Hematopoietic multipotent progenitor cell treated with erythropoietin and hydrocortisone succinate and interleukin-3 and kit ligand, for 4 days (in vitro differentiated cells): ENCODE results near the gene METTL22.

Experiments used
- DNase-seq: peaks from one replicate; pipeline ENCODE4 v3.0.0-alpha.2; 2015

METTL22 gene

GRCh38 chr16:8669481-8669880 is 48.0 kb downstream of the METTL22 start:
- no peak for DNase-seq

DNA sequence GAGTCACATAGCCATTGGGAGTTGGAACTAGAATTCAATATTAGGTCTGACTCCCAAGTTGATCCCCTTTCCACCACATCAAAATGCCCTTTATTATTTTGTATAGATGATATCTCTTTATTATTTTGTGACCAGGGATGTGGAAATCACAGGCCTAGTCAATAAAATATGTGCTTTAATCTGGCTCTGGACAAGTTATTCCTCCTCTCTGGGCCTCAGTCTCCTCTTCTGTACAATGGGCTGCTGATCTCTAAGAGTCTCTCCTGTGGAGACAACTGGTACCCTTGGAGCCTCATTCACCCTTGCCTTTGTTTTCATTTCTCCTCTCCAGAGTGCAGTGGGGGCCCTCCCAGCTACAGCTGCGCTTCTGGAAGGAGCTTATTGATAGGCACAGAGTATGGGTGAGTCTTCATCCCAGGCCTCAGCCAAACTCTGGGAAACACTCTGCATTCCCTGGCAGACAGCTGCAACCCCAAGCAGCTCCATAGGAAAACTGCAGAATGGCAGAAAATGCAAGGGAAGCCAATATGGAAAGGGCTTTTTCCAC is 48.6 kb downstream of the METTL22 start:
- DNase-seq, result no peak

GRCh38 chr16:8673611-8674412 is 52.3 kb downstream of the METTL22 start:
- no peak for DNase-seq

DNA sequence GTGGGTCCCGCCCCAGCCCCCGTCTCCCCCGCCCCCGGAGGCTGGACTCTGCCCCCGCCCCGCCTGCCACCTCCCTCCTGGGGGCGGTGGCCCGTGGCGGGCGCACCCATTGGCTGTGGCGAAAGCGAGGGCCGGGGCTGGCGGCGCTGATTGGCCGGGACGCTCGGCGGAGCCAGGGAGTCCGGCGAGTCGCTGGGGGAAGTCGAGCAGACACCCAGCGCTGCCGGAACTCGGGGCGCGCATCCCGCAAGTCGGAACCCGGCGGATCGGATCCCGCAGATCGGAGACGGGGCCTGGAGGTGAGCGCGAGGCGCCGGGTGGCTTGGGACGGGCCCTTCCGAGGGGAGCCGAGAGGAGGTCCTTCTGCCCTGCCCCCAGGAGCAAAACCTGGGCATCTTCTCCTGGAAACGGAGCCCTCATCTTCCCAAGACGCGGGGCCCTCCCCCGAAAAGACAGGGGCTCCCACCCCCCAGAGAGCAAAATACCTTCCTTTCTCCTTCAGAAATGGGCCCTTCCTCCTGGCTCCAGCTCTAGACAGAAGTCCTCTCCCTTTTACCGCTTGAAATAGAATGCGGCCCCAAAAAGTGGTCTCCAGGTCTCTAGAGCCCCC is 53.0 kb downstream of the METTL22 start, which contains the start of gene ABAT:
Gene ABAT (plus strand): TSS at position 205 of the 610 bp plus-strand sequence. CDS start 61,123 bp downstream, outside the sequence.
- peak; percentile 95 for DNase-seq

DNA sequence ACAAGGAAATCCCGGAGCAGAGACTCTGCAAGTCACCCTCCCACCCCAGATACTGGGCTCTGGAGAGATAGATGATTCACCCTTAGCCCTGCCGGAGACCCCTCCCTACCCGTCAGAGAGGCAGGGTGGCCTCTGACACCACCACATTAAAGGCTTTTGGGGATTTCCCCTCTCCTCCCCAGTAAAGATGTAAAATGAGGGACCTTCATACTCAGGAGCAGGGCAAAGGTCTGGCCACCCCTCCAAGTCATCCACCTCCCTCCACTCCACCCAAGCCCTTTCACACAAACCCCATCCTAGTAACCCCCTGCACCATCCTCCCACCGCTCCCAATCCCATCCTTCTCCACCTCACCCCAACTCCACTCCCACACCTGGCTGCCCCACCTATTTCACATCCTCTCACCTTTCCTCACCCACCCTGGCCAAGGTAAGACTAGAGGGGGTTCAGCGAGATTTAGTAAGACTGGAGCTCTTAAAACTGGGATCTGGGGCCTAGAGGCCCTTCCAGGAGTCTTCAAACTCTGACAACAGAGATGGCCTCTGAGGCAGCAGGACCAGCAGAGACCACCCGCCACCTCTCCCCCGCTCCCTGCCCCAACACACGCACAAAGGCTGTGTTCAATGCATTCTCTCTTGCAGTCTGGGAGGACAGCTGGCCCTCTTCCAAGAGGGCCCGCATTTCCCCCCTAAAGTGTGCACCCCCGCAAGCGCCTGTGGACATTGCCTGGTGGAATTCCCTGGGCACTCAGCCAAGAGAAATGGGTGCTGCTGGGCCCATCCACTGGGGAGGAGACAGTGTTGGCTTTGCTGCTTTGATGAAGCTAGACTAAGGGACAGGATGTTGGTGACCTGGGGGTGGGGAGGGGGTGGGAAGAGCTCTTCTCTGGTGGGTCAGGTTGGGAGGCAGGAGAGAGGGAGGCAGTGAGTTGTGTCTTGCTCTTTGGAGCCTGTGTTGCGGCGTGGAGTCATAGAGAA is 54.0 kb downstream of the METTL22 start:
- DNase-seq, result no peak

DNA sequence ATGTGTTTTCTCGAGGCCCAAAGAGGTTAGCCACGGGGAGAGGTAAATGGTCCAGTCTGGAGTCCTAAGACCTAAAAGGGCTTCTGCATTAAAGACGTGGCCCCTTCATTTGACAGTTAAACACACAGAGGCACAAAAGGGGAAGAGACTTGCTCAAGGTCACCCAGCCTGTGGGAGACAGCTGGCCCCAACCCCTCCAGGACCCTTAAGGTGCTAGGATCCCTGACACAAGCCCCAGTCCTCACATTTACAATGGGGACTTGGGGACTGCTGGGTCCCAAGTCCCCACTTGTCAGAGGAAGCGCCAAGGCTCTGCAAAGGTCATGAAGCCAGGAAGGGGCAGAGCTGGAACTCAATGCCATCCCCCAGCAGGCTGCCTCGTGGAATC is 54.7 kb downstream of the METTL22 start:
- no peak for DNase-seq

DNA sequence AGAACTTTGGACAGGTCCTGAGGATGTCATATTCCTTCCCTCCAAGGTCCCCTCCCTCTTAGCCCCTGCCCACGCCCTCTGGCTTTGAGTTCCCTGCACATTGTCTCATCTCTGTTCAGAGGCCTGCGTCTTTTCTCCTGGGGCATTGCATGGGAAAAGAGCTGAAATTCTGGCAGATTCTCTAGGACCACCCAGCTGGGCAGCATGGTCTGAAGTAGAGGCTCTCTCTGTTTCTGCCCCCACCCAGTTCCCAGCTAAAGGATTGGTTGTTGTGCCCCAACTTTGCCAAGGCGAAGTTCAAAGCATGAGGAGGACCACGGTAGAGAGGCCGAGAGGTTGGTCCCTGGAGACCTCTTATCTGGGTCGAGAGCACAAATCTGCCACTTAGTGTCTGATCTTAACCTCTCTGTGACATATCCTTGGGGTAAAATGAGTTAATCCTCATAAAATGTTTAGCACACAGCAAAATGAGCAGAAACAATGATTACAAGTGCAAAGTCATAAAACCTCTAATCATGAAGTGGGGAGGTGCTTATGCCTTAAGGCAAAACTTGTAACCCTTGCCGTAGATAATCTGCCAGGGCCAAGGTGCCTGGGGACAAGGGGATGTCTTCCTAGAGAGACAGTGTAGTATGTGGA is 55.4 kb downstream of the METTL22 start:
- DNase-seq, result no peak

- no peak for DNase-seq
These were observed 56.0 kb downstream of the METTL22 start for GRCh38 chr16:8677481-8677880.

DNA sequence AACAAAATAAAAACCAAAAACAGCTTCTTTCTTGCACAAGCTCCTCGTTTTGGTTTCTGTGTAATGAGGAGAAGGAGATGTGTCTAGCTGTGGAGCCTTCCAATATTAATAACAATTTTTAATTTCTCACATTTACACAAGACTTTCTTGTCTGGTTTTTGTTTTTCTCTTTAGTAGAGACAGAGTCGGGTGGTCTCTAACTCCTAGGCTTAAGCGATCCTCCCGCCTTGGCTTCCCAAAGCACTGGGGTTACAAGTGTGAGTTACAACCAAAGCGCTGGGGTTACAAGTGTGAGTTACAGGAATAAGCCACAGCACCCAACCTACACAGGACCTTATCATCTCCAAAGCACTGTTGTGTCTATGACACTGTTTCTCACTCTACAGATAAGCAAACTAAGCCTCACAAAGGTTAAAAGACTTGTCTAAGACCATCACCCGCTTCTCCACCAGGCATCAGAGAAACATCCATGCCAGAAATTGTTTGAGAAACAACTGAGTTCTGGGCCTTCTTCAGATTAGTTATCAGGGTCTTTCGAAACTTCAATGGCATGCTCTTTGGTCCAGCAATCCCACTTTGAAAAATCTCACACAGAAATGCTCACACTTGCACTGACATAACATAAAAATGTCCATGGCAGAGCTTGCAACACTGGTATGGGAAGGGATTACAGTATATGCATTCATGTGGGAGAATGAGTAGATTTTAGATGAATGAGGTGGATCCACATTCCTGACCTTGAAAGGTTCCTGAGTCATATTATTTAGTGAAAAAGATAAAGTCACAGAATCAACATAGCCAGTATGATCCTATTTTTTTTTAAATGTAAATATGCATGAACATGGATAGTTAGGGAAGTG is 56.8 kb downstream of the METTL22 start:
- DNase-seq, result peak; percentile 14

GRCh38 chr16:8679151-8679550 is 57.7 kb downstream of the METTL22 start:
- DNase-seq, result no peak

DNA sequence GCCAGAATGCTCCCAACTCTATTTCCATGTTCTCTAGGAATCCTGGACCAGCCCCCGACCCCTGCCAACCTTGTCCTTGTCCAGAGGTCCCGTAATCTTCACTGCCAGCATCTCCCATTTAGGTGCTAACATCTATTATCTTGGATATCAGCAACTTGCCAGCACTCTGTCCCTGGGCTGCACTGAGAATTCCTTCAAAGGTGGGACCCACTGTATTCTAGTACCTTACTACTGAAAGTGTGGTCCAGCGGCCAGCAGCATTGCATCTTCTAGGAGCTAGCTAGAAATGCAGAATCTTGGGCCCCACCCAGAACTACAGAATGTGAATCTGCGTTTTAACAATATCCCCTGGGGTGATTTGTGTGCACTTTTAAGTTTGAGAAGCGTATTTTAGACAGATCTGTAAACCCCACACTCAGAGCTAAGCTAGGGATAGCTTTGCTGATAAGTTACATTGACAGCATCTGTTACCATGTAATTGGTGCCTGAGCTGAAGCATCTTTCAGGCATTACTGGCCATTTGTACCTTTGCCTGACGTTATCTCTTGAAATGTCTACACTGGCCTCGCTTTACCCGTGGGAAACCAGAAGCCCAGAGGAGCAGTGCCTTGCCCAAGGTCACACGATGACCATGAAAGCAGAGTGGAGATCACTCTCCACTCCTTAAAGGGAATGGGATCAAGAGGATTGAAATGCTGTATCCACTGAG is 61.2 kb downstream of the METTL22 start:
- no peak for DNase-seq

DNA sequence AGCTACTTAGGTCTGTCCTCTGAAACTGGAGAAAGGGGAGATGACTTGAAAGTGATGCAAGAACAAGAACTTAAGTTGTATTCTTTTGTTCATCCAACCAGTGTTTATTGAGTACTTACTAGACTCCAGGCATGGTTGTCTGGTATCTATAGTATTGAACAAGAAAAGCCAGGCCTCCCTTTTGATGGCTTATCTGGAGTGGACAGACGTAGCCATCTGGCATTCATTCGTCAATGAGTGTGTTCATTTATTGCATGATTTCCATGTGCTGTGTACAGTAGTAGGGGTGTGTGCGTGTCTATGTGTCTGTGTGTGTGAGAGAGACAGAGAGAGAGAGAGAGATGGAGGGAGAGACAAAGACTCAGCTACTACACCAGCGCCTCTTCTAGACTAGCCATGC is 62.1 kb downstream of the METTL22 start:
- DNase-seq, result no peak

DNA sequence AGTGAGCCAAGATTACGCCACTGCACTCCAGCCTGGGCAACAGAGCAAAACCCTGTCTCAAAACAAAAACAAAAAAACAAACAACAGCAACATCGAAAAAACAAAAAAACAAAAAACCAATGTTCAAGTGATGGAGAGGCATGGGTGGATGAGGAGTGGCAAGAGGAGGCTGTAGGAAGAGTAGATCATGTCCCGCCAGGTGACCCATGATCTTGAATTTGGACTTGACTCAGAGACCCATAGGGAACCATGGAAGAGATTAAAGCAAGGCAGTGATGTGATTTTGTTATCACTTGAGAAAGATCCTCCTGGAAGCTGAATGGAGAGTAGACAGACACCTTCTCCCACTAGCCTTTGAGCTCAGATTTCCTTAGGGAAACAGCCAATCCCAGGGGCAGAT is 64.1 kb downstream of the METTL22 start:
- DNase-seq, result no peak

GRCh38 chr16:8686031-8686621 is 64.6 kb downstream of the METTL22 start:
- DNase-seq, result no peak

DNA sequence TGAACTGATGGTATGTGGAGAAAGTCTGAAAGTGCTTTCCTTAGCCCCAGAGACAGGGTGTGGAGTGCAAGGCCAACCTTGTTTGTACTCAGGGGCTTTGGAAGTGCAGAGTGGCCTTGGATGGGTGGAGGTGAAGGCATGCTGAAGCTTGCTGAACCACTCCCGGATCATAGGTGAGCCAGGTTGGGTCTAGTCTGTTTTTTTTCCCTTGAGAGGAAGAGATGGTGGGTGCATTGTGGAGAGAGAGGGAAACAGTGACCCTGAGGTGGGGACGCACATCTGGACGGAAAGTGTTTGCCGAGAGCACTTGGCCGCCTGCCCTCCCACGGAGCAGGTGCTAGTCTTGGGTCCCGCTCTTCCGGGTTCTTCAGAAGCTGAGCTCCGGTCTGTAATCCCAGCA is 65.4 kb downstream of the METTL22 start:
- DNase-seq, result no peak

GRCh38 chr16:8689686-8690085 is 68.2 kb downstream of the METTL22 start:
- DNase-seq, result no peak

- no peak for DNase-seq
These were observed 70.2 kb downstream of the METTL22 start for GRCh38 chr16:8691728-8692127.

- no peak for DNase-seq
These were observed 73.6 kb downstream of the METTL22 start for GRCh38 chr16:8694795-8695728.

GRCh38 chr16:8696880-8697279 is 75.4 kb downstream of the METTL22 start:
- DNase-seq, result no peak
